BE2C (cell line): ENCODE results near the gene SNX17.

Experiments used
- DNase-seq: peaks from one replicate; pipeline ENCODE4 v3.0.0-alpha.2; 2020
- H3K27me3 ChIP-seq: fragments of 250-450 bp; sonication (Bioruptor Pico); 2 replicates; pipeline ENCODE4 v1.5.1; 2020; ENCODE audit warnings: mild to moderate bottlenecking
- H3K36me3 ChIP-seq: fragments of 250-450 bp; sonication (Bioruptor Pico); 2 replicates; pipeline ENCODE4 v1.5.1; 2020; ENCODE audit warnings: mild to moderate bottlenecking
- H3K4me1 ChIP-seq: fragments of 250-450 bp; sonication (Bioruptor Pico); 2 replicates; pipeline ENCODE4 v1.5.1; 2020
- H3K4me3 ChIP-seq: 2 replicates; pipeline ENCODE4 v1.5.1; 2011; ENCODE audit warnings: low read depth, low read length
- H3K9me3 ChIP-seq: fragments of 250-450 bp; sonication (Bioruptor Pico); 2 replicates; pipeline ENCODE4 v1.5.1; 2020
- TF ChIP-seq, protein P1 (sequence below): IDR thresholded peaks from 2 replicates; pipeline ENCODE4 v1.5.1; 2012; ENCODE audit warnings: mild to moderate bottlenecking, low read depth, low read length

Gene SNX17

DNA sequence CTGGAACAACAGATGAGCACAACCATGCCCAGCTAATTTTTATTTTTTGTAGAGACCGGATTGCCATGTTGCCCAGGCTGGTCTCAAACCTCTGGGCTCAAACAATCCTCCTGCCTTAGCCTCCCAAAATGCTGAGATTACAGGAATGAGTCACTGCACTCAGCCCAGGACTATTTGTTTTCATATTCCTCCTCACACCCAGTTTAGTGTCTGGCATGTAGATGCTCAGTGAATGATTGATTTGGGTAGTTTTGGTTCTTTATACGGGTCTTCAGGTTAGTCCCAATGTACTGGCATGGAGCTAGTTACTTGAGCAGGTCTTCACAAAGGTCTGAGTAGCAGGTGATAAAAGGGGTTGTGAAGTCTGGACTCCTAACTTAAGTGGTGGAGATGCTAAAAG is 6.5 kb upstream of the SNX17 start:
- no peak for DNase-seq
- TF ChIP-seq, protein P1, sequence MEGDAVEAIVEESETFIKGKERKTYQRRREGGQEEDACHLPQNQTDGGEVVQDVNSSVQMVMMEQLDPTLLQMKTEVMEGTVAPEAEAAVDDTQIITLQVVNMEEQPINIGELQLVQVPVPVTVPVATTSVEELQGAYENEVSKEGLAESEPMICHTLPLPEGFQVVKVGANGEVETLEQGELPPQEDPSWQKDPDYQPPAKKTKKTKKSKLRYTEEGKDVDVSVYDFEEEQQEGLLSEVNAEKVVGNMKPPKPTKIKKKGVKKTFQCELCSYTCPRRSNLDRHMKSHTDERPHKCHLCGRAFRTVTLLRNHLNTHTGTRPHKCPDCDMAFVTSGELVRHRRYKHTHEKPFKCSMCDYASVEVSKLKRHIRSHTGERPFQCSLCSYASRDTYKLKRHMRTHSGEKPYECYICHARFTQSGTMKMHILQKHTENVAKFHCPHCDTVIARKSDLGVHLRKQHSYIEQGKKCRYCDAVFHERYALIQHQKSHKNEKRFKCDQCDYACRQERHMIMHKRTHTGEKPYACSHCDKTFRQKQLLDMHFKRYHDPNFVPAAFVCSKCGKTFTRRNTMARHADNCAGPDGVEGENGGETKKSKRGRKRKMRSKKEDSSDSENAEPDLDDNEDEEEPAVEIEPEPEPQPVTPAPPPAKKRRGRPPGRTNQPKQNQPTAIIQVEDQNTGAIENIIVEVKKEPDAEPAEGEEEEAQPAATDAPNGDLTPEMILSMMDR = no peak
- H3K4me3 ChIP-seq = no peak overlapping the region
- H3K27me3 ChIP-seq = no peaks in the 10 kb centered on the region
- peaks cover 53% of the 10 kb centered on the region for H3K36me3 ChIP-seq
- no peaks in the 10 kb centered on the region for H3K4me1 ChIP-seq
- H3K9me3 ChIP-seq = no peaks in the 10 kb centered on the region

DNA sequence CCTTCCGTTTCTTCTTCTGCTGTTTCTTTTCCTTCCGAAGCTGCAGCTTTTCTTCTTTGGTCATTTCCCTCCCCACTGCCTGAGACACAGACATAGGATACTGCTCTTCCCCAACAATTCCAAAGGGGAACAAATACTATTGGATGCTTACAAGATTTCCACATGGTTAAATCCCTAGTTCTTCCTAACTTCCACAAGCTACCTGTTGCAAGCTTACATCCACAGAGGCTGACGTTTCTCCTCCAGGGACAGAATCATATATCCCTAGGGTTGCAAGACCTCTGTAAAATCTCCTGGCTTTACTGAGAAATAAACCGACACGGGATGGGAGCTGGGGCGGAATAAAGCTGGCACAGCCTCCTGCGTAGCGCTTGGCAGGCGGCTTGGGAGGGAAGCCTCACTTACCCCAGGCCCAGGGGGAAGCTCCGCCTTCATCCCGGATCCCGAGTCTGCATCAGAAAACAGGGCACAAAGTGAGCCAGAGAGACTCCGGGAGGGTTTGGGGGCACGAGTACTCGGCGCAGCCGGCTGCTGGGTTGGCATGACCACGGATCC is 868 bp upstream of the SNX17 start:
- peaks cover 53% of the 10 kb centered on the region for H3K36me3 ChIP-seq
- H3K4me1 ChIP-seq = no peaks in the 10 kb centered on the region; the same call in 1 of the 2 replicates
- peak overlapping the region; percentile 99 for H3K4me3 ChIP-seq
- no peaks in the 10 kb centered on the region for H3K27me3 ChIP-seq
- TF ChIP-seq, protein P1 = no peak
- DNase-seq = no peak
- no peaks in the 10 kb centered on the region for H3K9me3 ChIP-seq

DNA sequence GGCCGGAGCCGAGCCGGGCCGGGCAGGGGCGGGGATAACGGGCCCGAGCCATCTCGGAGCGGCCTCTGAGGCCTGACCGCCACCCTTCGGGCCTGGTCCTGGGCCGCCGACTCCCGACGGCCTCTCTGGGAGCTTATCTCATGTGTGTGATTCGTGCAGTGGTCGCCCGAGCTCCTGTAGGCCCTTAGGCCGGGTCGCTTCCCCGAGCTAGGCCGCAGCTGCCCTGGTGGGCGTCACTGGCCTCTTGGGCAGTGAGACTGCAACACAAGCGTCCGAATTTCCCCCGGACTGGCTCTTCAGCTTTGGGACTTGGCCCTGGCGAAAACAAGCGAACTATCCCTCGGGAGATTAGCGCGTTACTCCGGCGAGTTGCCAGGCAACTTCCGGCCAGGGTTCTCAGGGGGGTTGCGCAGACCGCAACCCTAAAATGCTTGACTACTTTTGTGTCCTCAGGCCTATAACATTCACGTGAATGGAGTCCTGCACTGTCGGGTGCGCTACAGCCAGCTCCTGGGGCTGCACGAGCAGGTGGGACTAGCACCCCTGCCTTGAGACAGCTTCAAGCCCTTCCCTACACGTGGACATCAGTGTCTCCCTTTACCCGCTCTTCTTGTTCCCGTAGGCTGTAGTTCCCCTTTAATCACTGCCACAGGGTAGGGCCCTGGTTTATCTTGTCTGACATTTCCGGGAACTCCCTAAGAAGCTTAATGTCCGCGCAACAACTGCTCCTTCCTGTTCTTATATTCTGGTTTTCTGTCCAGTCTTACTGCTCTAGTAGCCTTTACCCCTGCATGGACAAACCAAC is 602 bp downstream of the SNX17 start:
- DNase-seq = peak; percentile 36
- peaks cover 56% of the 10 kb centered on the region for H3K36me3 ChIP-seq

DNA sequence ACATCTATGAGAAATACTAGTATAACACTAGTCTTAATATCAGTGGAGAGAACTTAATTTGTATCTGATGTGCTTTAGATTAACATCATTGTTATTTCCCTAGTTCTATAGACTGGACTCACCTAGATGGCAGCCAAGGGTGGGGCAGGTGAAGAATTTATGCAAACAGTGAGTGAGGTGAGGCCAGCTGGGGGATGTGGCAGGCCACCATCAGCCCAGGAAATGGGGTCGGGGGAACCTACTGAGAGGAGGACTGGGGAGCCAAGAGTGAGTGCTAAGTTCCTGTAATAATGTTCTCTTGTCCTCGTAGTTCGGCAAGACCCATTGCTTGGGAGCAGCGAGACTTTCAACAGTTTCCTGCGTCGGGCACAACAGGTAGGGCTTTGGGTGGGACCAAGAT is 2.5 kb downstream of the SNX17 start:
- H3K4me3 ChIP-seq = no peak overlapping the region
- H3K27me3 ChIP-seq = no peaks in the 10 kb centered on the region
- peaks cover 59% of the 10 kb centered on the region for H3K36me3 ChIP-seq
- TF ChIP-seq, protein P1 = no peak
- H3K9me3 ChIP-seq = no peaks in the 10 kb centered on the region
- no peak for DNase-seq
- no peaks in the 10 kb centered on the region; the same call in 1 of the 2 replicates for H3K4me1 ChIP-seq

More for the DNA sequence above, 602 bp downstream of the SNX17 start:
- Histone ChIP-seq H3K27me3 (no peaks in the 10 kb centered on the region), H3K4me3 (peak overlapping the region; percentile 99), H3K4me1 (no peaks in the 10 kb centered on the region; the same call in 1 of the 2 replicates), H3K9me3 (no peaks in the 10 kb centered on the region)
- TF ChIP-seq, protein P1 = no peak

DNA sequence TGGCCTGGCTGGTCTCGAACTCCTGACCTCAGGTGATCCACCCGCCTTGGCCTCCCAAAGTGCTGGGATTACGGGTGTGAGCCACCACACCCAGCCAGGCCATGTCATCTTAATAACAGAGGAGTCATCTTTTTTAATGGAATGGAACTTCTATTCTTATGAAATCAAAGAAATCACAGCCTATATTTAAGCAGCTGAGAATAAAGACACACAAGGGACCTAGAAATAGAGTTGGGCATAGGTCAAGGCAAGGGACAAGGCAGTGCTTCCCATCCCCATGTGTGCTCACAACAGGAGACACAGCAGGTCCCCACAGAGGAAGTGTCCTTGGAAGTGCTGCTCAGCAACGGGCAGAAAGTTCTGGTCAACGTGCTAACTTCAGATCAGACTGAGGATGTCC is 3.2 kb downstream of the SNX17 start:
- DNase-seq = no peak
- no peaks in the 10 kb centered on the region for H3K9me3 ChIP-seq
- peaks cover 59% of the 10 kb centered on the region for H3K36me3 ChIP-seq
- no peaks in the 10 kb centered on the region; the same call in 1 of the 2 replicates for H3K4me1 ChIP-seq
- no peaks in the 10 kb centered on the region for H3K27me3 ChIP-seq
- H3K4me3 ChIP-seq = no peak overlapping the region
- TF ChIP-seq, protein P1 = no peak
